HG02884 (cell line): ENCODE results near the gene CALML3.

ENCODE experiments used
- ATAC-seq: cut with Tn5 transposase; IDR thresholded peaks from one replicate; pipeline ENCODE4 v1.9.1; 2021; ENCODE audit warnings: mild to moderate bottlenecking, moderate library complexity; ENCODE audit not compliant: unreplicated experiment

CALML3 gene

DNA sequence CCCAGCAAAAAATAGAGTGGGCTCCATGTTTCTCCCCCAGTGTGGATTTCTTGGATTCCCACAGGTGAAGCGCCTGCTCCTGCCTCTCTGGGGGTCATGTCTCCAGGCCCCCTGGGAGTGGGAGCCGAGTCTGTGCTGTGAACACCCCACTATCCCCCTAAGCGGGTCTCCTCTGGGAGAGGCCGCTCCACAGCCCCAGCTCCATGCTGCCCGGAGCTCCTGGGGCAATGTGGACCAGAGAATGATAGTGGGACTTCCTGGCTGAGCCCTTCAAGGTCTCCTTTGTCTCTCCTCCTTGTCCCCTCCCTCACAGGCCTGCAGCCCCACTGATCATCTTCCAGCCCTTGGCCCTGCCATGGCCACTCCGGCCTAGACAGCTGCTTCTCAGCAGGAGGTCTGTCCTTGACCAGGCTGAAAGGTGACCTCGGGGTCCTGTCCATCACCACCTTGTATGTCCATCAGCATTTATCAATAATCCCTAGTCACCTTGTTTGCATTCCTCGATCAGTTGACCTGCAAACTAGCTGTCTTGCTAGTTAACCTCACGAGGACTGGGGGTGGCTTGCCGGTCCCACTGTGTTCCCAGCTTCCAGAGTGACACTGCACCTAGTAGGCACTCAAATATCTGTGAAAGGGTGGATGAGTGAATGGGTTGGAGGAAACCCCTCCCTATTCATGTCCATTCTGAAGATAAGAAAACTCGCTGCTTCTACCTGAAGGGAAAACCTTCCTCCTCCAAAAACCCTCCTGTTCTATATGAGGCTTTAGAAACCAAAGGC is 776 bp upstream of the CALML3 start:
- no peak for ATAC-seq

DNA sequence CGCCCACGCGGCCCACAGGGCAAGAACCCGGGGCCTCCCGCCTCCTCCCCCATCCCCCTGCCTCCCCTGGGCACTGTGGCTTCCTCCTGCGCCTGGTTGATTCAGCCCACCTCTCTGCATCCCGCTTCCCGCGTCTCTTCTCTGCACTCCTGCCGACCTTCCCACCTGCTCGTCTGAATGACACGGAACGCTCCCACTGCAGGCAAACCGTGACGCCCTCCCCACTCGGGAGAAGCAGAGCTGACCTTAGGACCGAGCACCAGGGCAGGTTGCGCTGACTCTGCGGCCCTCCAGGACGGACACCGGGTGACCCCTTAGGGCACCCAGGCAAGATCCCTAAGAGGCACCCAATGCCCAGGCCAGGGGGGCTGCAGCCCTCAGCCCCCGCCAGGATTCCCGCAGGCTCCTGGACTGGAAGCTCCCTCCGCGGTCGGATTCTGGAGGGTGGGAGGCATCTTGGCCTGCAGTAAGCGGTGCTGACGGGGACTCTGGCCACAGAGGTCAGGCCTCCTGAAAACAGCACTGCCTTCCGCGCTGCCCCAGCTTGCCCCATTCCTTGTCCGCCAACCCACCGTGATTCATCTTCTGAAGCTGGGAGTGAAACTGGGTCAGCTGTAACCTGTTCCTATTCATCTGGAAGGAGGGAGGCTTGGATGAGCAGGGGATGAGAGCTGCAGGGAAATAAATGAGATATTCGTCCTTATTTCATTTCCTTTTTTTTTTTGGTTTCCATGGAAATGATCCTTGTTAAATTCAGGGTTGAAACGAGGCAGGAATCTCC is 990 bp downstream of the CALML3 start:
- ATAC-seq: no peak

DNA sequence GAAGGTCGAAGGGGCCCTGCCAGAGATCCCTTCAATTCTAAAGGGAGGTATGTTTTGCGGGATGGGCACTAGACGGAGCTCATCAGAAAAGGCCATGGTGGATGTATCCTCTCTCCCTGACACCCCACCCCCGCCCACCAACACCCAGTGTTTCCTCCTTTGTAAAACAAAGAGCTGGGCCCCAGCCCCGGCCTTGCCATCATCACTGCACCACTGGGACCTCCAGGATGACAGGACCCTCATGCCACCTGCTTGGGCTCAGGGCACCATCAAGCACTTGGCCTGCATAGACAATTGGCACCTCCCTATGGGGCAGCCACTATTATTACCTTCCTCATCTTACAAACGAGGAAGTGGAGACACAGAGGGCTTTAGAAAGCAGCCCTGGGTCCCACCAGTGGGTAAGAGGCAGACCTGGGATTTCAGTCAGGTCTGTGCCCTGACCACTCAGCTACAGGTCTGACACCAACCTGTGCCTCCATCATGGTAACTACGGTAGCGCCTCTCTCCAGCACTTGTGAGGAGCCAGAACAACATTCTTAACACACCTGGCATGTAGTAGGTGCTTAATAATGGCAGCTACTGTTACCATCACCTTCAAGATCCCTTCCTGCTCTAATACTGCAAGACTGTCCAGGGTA is 2.0 kb downstream of the CALML3 start:
- ATAC-seq: no peak

DNA sequence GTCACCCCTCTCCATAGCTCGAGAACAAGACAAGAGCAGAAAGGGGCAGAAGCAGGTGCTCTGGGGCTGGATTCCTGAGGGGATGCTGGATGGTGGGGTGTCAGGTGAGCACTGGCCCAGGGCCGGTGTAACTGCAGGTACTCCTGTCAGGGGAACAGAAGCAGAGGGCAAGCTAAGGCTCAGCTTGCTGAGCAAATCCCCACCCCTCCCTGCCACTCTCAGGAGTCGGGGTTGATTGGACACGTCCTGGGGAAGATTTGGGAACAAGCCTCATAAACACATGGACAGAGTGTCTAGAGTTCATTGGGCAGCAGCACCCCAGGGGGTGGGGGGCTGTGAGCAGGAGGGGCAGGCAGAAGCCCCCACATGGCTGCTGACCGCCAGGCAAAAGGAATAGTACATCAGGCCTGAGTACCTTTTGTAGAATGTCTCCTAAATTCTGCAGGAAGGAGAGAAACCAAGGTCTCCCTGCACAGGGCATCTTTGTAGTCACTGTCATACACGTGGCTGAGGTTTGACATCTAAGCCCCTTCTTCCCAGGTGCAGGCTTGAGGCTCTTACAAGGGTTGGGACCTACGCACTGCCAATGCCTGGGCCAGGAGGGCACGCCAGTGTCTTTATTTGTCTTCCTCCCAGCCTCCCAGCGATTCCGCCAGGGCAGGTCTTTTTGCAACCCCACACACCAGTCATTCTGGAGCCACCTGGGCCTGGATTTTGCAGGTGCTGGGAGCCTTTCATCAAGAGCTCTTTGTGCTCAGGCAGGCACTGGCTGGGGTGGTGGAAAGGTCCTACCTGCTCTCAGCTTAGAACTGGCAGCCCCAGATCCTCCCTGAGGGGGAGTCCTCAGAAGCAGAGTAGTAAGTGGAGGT is 2.8 kb downstream of the CALML3 start:
- no peak for ATAC-seq

DNA sequence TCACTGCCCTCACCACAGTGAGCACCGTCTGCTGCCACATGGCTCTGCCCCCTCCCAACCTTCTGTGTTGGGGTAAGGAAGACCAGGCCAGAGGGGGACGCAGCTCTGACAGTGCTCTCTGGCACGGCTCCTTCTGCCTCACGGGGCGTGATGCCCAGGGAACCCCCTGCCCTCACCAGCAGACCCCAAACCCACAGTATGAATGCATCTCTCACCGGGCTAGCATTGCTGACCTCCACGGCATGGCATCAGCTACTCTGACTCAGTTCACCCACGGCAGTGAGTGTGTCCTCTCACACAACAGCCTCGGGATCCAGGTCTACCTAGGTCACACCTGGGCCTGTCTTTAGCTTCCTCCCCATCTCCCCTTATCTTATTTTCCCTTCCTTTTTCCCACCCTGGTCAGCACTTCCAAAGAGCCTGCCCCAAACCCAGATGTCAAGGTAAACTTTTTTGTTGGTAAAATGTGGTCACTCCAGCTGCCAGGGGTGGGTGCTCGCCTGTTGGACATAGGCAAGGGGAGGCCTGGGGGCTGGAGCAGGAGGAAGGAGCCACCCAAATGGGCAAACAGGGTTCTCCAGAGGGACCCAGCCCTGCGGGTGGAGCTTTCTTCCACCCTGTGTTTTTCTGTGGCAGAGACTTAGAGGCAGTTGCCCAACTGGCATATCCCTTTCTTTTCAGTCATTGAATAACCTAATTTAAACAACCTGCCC is 4.4 kb downstream of the CALML3 start:
- ATAC-seq: no peak

DNA sequence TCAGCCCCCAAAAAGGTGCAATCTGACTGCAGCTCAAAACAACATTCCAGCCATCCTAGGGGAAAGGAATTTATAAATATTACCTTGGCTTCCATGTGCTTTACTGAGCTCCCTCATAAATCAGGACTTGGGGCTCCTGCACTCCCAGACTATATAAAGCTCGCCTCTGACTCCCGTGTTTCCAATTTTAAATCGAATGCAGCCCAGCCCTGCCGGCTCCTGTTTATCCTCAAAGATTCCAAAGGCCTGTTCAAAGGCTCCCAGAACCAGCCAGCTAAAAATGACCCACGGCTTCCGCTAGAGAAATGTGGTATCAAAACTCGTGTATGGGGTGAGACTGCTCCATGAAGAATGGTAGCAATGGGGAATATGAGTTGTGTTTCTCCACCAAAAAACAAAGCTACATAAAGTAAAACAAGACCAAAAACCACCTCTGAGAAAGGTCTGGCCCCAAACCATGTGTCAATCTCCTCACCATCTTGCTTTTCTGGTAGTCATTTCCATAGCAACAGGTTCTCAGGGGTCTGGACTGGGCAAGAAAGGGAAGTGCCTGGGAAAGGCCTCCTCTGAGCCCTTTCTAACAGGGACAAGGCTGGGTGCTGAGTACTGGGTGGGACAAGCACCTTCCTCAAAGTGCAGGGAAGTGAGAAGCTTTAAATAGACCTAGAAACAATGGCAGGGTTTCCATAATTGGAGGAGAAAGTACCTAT is 5.1 kb downstream of the CALML3 start:
- ATAC-seq: no peak

DNA sequence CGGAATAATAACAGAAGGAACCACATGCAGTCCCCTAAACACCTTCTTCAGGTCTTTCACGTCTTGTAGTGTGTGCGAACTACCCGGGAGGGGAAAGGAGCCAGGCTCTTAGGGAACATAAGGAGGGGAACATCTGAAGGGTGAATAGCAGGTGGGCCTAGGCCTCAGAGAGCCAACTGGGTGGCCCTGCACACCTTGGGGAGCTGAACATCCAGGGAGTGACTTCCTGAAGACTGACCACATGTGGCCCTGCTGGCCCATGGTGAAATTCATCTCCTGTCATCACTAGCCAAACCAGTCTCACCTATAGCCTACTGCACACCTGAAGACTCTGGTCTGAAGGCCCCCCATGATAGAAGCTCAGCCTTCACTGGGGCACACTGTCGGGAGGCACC is 5.6 kb downstream of the CALML3 start:
- no peak for ATAC-seq

DNA sequence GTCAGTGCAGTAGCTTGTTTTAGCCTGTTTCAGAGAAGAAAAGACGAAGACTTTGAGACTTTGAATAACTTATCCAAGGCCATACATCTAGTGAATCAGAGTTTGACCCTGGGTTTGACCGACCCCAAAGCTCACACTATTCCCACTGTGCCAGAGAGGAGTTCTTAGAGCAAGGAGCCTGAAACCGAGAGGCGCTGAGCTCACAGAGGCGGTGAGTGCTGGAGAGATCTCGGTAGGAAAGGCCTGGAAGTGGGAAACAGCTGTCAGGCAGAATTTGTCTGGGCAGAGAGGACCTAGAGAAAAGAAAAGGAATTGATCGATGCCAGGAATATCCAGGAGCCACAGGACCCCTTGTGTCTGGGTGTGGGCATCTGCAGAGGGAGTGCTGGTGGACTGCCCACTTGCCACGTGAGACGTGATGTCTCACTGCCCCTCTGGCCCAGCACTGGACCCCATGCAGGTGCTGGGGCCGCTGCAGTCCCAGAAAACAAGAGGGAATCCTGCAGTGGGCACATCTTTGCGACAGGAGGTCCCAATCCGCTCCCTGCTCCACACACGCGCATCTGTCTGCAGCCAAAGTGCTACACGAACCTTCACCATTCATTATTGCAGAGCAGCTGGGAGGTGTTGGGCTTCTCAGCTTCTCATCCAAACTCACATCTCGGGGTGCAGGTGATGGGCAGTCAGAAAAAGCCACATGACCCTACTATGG is 6.2 kb downstream of the CALML3 start:
- no peak for ATAC-seq

DNA sequence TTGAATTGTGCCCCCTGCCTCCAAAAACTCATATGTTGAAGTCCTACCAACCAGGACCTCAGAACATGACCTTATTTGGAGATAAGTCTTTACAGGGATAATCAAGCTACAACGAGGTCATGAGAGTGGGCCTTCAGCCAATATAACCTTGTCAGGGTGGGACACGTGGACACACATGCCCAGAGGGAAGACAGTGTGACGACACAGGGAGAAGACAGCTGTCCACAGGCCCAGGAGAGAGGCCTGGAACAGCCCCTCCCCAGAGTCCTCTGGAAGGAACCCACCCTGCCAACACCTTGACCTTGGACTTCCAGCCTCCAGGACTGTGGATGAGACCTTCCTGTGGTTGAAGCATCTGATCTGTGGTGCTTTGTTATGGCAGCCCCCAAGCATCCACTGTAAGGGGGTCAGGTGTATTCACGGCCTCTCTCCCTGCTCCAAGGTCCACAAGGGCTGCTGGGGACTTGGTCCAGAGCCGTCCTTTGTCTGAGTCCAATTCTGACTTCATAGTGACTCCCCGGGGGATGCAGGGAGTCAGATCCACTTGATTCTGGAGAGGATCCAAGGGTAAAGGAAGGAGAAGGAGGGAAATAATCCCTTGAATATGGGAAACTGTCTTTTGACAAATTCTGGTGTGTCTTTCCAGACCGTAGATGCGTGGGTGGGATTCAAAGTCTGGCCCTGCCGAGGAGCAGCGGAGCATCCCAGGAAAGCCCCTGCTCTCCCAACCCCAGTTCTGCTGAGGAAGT is 7.0 kb downstream of the CALML3 start:
- no peak for ATAC-seq

DNA sequence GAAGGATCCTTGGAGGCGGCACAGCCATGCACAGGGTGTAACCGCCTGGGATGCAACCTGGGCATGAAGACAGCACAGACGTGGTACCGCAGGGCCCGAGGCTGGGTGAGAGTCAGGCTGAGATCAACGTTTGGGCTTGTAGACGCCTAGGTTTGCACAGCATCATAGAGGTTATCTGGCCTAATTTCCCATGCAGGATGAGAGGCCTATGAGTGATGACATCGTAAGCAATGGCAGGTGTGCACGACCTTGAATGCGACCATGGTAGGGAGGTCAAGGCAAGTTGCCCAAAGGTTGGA is 7.5 kb downstream of the CALML3 start:
- no peak for ATAC-seq

DNA sequence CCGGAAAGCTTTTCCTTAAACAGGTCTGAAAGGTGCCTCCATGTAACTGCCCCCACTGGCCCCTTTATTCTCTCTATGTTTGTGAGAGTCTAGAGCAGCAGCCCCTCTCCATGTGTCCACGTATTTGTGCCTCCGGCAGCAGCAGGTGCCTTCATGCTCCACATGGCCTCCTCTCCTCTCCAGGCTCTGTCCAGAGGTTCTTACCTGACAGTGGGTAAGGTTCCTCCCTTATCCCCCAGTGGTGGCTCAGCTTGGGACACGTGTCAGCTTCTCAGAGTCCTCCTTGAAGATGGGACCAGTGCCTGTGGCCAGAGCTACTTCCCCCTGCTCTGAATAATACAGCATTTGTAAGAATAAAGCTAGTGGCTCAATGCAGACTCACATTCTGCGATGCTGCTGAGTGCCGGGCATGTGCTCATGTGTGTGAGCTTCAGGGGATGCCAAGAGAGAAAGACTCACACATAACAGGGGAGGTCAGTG is 7.9 kb downstream of the CALML3 start:
- no peak for ATAC-seq

DNA sequence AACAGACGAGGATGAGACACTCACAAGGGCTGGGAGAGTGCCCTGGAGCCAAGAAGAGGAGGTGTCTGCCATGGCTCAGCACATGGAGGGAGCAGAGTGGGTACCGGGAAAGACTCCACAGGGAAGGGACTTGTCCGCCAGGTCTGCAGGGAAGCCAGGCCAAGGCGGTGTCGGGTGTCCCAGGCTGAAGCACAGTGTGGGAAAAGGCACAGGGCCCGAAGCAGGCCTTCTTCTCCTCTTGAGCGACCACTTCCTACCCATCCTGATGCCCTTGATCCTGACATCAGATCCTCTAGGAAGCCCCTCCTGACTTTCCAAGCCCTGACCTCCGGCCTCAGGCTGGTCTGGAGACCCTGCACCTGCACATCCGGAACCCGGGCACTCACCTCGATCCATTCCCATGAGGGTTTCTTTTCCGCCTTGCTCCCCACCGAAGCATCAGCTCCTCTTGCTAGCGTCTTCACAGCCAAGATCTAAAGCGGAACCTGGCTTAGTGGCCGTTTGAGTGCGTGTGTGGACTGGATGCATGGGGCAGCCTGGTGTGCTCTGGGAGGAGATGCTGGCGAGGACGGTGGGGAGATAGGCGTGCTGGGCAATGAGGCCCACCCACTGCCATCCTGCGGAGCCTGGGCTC is 8.5 kb downstream of the CALML3 start:
- no peak for ATAC-seq

DNA sequence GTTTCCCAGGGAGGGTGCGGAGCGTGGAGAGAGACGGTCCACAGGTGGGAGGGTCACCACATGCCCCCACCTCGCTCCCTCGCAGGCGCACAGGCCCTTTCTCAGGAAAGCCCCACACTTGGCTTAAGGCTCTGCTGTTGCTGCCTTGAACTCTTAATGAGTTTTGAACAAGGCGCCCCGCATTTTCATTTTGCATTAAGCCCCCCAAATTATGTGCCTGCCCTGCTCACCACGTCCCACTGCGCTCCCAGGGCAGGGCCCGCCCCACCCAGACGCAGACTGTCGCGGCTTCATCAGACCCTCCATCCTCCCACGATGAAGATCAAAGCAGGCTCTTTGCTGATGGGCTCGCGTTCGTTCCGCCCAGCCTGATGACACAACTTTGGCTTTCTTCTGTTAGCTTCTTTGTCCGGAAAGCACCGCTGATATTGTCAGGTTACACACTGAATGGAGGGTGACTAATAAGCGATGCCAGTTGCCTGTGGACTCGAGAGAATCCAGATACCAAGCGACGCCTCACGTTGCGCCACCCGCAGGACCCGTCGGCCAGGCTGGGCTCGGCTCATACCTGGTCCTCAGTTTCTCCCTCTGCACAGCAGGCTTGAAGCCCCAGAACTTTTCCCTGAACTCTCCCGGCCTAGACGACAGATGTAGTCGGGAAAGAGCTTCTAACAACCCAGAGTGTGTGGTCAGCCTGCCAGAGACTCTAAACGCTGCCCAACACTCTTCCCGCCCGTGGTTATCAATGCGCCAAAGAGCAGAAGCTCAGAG is 9.5 kb downstream of the CALML3 start:
- no peak for ATAC-seq

DNA sequence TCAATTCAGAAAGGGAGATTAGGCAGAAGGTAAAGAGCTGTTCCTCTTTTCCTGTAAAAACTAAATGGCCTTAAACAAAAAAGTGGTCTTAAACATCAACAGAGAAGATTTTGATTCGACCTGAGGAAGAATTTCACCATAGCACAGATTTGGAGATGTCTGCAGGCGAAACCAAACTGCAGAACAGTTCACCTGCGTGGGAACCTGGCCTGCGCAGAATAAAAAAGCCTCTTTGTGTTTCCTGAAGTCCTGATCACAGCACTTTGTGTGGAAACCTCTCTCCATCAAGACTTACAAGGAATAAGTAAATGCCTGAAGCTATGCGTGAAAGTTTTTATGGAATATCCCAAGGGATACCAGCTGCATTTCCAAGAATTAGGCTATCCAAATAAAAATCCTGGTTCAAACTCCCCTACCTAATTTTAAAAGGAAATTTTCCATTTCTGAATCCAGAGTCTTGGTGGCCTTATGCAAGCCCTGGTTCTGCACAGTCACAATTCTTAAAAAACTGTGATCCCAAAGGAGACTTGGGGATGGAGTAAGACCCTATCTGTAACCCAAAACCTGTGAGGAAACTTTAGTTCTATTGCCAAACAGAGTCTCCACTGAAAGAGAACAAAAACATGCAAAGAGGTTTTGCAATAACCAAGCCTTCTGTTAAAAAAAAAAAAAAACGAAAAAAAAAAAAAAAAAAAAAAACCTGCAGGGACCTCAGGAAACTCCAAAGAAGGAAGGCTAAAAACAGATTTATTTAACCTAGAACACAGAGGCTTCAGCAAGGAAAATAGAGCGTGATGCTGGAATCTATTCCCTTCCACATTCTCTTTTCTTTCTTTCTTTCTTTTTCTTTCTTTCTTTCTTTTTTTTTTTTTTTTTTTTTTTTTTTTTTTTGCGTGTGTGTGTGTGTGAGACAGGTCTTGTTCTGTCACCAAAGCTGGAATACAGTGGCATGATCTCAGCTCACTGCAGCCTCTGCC is 10.4 kb downstream of the CALML3 start:
- ATAC-seq: no peak

DNA sequence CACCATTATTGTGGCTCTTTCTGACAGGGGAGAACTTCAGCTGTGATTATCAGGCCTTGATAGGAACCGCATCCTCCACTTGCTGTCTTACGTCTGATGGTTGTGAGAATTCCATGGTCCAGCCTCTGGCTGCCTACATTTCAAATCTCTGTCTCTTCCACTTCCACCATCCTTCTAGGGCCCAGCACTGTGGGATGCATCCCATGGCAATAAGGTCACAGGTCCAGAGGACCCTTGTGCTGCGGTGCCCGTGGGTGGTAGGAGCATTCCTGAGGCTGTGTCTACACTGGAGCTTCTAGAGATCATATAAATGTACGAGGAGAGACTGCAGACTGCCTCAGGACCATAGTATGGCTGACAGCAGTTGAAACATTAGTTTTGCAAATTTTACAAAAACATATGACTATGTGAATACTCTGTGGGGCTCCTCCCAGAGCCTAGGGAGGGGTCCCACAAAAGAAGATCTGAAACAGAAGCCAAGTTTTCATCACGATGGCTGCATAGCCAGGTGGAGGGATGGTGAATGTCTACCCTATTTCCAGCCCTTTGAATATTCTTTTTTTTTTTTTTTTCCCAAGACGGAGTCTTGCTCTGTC is 11.8 kb downstream of the CALML3 start:
- ATAC-seq: no peak

DNA sequence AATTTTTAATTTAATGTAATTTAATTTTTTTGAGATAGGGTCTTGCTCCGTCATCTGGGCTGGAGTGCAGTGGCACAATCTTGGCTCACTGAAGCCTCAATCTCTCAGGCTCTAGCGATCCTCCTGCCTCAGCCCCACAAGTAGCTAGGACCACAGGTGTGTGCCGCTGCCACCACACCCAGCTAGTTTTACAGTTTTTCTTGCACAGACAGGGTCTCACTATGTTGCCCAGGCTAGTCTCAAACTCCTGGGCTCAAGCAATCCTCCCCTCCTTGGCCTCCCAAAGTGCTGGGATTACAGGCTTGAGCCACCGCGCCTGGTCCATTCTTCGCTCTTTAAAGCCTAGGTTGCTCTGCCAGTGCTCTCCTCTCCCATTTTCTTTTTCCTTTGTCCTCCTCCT is 12.9 kb downstream of the CALML3 start:
- ATAC-seq: no peak
